Ovary (tissue), 9 donors: ENCODE data around the gene ZRANB1. TPM values are rescaled to one million over a fixed set of nuclear protein-coding genes. Genes with fewer than 3 reads are reported as not detected.

Experiments
- DNase-seq, 5 donors: peaks; one replicate each; pipeline ENCODE4 v3.0.0-alpha.2; 2019 to 2020
- H3K27ac ChIP-seq, 2 donors: fragments of 200-600 bp; one replicate each; pipeline versions ENCODE4 v1.5.1 to v1.8.0; 2019 to 2022
- H3K27me3 ChIP-seq: fragments of 200-600 bp; one replicate; pipeline ENCODE4 v1.8.0; 2022
- H3K36me3 ChIP-seq: fragments of 200-600 bp; sonication (generic); one replicate; pipeline ENCODE4 v1.5.1; 2019
- H3K4me1 ChIP-seq: one replicate; pipeline ENCODE4 v1.8.1; 2013; ENCODE audit warnings: mild to moderate bottlenecking, moderate library complexity; ENCODE audit not compliant: insufficient read depth
- H3K4me3 ChIP-seq: fragments of 200-600 bp; sonication (generic); one replicate; pipeline ENCODE4 v1.5.1; 2017
- H3K9me3 ChIP-seq, 2 donors: fragments of 200-600 bp in 1 of 2; sonication (generic) in 1 of 2; one replicate each; pipeline versions ENCODE4 v1.5.1 to v1.8.1; 2013 to 2019; ENCODE audit warnings: mild to moderate bottlenecking in 1 of 2, moderate library complexity in 1 of 2
- CTCF ChIP-seq, 3 donors: fragments of 450-650 bp in 2 of 3; fragments of 200-600 bp in 1 of 3; IDR thresholded peaks; one replicate each; pipeline versions ENCODE4 v1.5.1 to v1.8.0; 2016 to 2022; ENCODE audit warnings: antibody characterized with exemption in 3 of 3, mild to moderate bottlenecking in 1 of 3
- EP300 ChIP-seq: sonication (generic); formaldehyde crosslinking; IDR thresholded peaks from one replicate; pipeline ENCODE4 v1.6.1; 2017; ENCODE audit warnings: antibody characterized with exemption
- POLR2A ChIP-seq: fragments of 450-650 bp; IDR thresholded peaks from one replicate; pipeline ENCODE4 v1.6.1; 2017; ENCODE audit warnings: antibody characterized with exemption, mild to moderate bottlenecking, moderate library complexity
- WGBS, 3 donors: extraction: QIAGEN DNeasy Blood & Tissue Kit in 1 of 3; methylation state at CpG; one replicate each; pipeline versions ENCODE4 v1.1.5 to v1.1.7; 2013 to 2017; 5-methylcytosine and 5-hydroxymethylcytosine counted together
- intact Hi-C, 4 donors: fragments of 100-400 bp; cut with DNase I; formaldehyde crosslinking; loops; one replicate each; pipeline versions ENCODE4 v1.11.0 to v1.15.1; 2022 to 2023
- polyA plus RNA-seq, 2 donors: library from polyadenylated mRNA; stranded (reverse); fragments of 200-250 nt in 1 of 2; fragments of 350-450 nt in 1 of 2; fragmentation: Illumina TruSeq in 1 of 2; extraction: RNeasy Lipid Tissue Mini Kit (QIAGEN cat#74804) in 1 of 2; gene quantifications; one replicate each; pipeline ENCODE4 v1.2.3, GENCODE V29; 2013 to 2014
- total RNA-seq, 7 donors: library from RNA; depleted of rRNA in 2 of 7; stranded (reverse); fragments of >200 nt in 2 of 7; fragmentation: NEBNext Ultra II Directional in 3 of 7; extraction: Animal tissue kit (Norgen Biotek cat#: 25700) in 3 of 7; gene quantifications; one replicate each; pipeline versions ENCODE4 v1.1.0 to v1.2.4, GENCODE V29; 2016 to 2023
- donor health status: DM: no; HTN: no; CAD: no; lungs with moderate emphysema.
- donor health status: DM: no; HTN: no; CAD: no.
- donor health status: Bipolar disorder and iron deficiency.
- donor health status: DM: yes; HTN: yes; CAD: no.
- donor health status: DM: no; HTN: no; CAD: no.
- donor health status: DM: yes; HTN: yes; CAD: no.

ZRANB1 gene
- total and polyA plus RNA-seq, 9 donors: 18.9 to 39.6 (median 27.5) TPM

DNA sequence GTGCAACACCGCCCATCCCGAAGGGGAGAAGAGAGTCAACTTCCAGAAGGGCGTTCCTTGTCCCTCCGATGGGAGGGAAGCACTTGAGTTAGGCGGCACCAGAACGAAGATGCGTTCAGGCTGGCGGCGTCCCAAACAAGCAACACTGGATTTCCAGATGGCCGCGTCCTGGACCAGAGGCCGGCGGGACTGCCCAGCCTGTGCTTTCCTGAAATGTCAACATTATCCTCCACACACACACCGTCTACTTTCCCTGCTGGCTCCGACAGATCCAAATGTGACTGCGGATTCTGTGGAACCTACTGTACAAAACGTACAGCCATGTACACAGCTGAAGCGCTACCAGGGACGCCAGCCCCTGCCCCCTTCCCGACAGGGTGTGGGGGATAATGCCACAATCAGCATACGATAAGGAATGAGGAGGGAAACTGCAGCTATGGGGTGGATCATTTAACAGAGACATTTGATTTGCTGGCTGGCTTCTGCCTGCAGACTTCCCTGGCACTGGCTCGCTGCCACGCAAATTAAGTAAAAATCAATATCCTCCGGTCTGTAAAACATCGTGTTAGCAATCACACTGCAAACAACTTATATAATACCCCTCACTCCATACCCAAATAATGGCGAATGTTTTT, 82.1 kb downstream of the ZRANB1 start:
- peak; percentile 78 to 94 (median 81) for DNase-seq
- intact Hi-C loops: no loop called here
- H3K4me1 ChIP-seq: peaks cover 31% of the 10 kb centered on the region

DNA sequence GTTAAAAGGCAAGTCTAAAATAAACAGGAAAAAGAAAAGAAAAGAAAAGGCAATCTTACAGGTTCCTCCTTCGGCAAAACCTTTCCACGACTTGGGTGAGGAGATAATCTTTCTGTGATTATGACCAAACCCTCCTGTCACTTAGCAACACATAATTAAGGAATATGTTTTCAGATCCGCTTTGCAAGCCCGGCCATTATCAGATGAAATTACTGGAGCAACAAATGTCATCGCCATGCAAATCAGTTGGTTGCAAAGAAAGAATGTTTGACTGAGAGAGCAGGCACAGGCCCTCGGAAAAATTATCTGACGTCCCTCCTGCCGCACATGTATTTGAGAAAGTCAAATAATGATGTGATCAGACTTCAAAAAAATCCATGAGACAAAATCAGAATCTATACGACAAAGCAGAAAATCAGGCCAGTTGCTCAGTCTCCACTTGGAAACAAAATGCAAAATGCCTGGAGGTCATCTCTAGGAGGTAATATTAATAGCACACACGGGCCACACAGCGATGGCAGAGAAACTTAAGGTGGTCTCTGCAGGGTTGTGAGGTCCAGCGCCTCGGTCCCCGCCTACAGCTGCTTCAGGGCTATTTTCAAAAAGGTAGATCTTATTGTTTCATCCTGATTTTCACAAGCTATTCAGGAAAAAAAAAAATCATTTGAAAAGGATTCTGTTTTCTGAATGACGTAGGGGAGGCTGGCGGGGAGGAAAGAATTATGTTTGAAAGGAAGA, 82.7 kb downstream of the ZRANB1 start:
- 41 to 56% (median 47%) methylated on average over 16 of the region's 16 CpGs for WGBS, 3 donors
- no peaks in the 10 kb centered on the region for H3K9me3 ChIP-seq
- DNase-seq: peak in 1 of 5 donors; percentile 28
- H3K27ac ChIP-seq: peak overlapping the region in 1 of 2 donors; percentile 35
- no peak overlapping the region for H3K4me3 ChIP-seq
- no peaks in the 10 kb centered on the region for H3K27me3 ChIP-seq
- intact Hi-C loops: no loop called here
- peaks cover 31% of the 10 kb centered on the region for H3K4me1 ChIP-seq
- no peaks in the 10 kb centered on the region for H3K36me3 ChIP-seq
- TF ChIP-seq POLR2A (no peak), EP300 (no peak), CTCF (IDR thresholded peaks at IDR 0.05) (no peak)

More for the DNA sequence above, 82.1 kb downstream of the ZRANB1 start:
- 11 to 32% (median 12%) methylated on average over 26 of the region's 26 CpGs for WGBS, 3 donors
- H3K9me3 ChIP-seq: no peaks in the 10 kb centered on the region
- TF ChIP-seq CTCF (IDR thresholded peaks at IDR 0.05): no peak
- no peak for TF ChIP-seq POLR2A
- TF ChIP-seq EP300: no peak
- no peak overlapping the region for H3K4me3 ChIP-seq
- no peaks in the 10 kb centered on the region for H3K27me3 ChIP-seq
- no peaks in the 10 kb centered on the region for H3K36me3 ChIP-seq
- no peak overlapping the region for H3K27ac ChIP-seq

GRCh38 chr10:125025341-125025740, 83.4 kb downstream of the ZRANB1 start:
- Histone ChIP-seq H3K36me3 (no peaks in the 10 kb centered on the region), H3K27me3 (no peaks in the 10 kb centered on the region), H3K9me3 (no peaks in the 10 kb centered on the region), H3K4me1 (peaks cover 29% of the 10 kb centered on the region), H3K4me3 (no peak overlapping the region), H3K27ac (peak overlapping the region in 1 of 2 donors; percentile 48)
- peak in 1 of 5 donors; percentile 37 for DNase-seq
- intact Hi-C loops: no loop called here
- 6 to 20% (median 18%) methylated on average over 12 of the region's 12 CpGs for WGBS, 3 donors
- TF ChIP-seq CTCF (IDR thresholded peaks at IDR 0.05): no peak
- no peak for TF ChIP-seq POLR2A
- no peak for TF ChIP-seq EP300

GRCh38 chr10:125026036-125026931, 84.4 kb downstream of the ZRANB1 start:
- H3K9me3 ChIP-seq: no peaks in the 10 kb centered on the region
- H3K4me3 ChIP-seq: no peak overlapping the region
- H3K36me3 ChIP-seq: no peaks in the 10 kb centered on the region
- peaks cover 28% of the 10 kb centered on the region for H3K4me1 ChIP-seq
- H3K27ac ChIP-seq: peak overlapping the region in 1 of 2 donors; percentile 48
- peak in 1 of 5 donors; percentile 40 for DNase-seq
- H3K27me3 ChIP-seq: no peaks in the 10 kb centered on the region
- no peak for TF ChIP-seq POLR2A
- no peak for TF ChIP-seq CTCF (IDR thresholded peaks at IDR 0.05)
- 94 to 97% (median 95%) methylated on average over 39 to 51 of the region's 51 CpGs for WGBS, 3 donors
- intact Hi-C loops: no loop called here
